NT2/D1 (cell line): ENCODE measurements around the gene BTBD18.

Experiments used
- DNase-seq: peaks from one replicate; pipeline ENCODE4 v3.0.0-alpha.2; 2011; ENCODE audit warnings: low read depth, low spot score
- H3K27me3 ChIP-seq: 2 replicates; pipeline ENCODE4 v1.6.0; 2011; ENCODE audit warnings: mild to moderate bottlenecking; ENCODE audit not compliant: insufficient read length, insufficient read depth
- H3K36me3 ChIP-seq: 2 replicates; pipeline ENCODE4 v1.6.1; 2011; ENCODE audit warnings: mild to moderate bottlenecking, low read length, mixed read lengths; ENCODE audit not compliant: insufficient read depth, insufficient read length
- H3K4me1 ChIP-seq: 2 replicates; pipeline ENCODE4 v1.5.1; 2011; ENCODE audit not compliant: insufficient read depth, insufficient read length
- H3K4me3 ChIP-seq: 2 replicates; pipeline ENCODE4 v1.5.1; 2011; ENCODE audit warnings: low read depth; ENCODE audit not compliant: insufficient read length
- H3K9ac ChIP-seq: 2 replicates; pipeline ENCODE4 v1.6.0; 2011; ENCODE audit warnings: low read depth; ENCODE audit not compliant: insufficient read length
- H3K9me3 ChIP-seq: 2 replicates; pipeline ENCODE4 v1.5.1; 2011; ENCODE audit warnings: mild to moderate bottlenecking, low read length; ENCODE audit not compliant: insufficient read depth
- SUZ12 ChIP-seq: IDR thresholded peaks from 2 replicates; pipeline ENCODE4 v1.6.1; 2011; ENCODE audit not compliant: insufficient read length, insufficient read depth; ENCODE audit errors: extremely low read depth
- YY1 ChIP-seq: IDR thresholded peaks from 2 replicates; pipeline ENCODE4 v1.6.1; 2011; ENCODE audit not compliant: insufficient read length, insufficient read depth
- ZNF274 ChIP-seq: IDR thresholded peaks from 2 replicates; pipeline ENCODE4 v1.6.1; 2011; ENCODE audit warnings: mild to moderate bottlenecking, low read depth, low read length

The BTBD18 gene

DNA sequence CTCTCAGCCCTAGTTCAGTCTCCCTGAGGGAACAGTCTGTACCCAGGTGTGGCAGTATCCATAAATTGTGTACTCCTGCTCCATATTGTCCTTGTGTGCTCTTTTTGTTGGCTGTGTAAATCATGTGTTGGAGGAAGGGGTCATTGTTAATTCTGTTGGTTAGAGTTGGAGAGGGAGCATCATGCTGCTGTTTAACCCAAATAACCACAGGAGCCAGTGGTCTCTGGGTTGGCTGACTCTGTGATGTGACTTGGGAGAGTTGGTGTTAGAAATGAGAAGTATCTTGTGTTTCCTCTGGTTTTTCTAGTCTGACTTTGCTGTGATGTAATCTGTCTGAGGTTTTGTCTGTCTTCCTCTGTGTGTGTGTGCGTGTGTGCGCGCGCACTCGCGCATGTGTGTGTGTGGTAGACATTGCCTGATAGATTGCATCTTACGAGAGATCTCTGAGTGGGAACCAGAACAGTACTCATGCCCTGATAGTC is 40.5 kb upstream of the BTBD18 start:
- H3K9me3 ChIP-seq: no peaks in the 10 kb centered on the region
- H3K36me3 ChIP-seq: peaks cover 55% of the 10 kb centered on the region
- H3K27me3 ChIP-seq: no peaks in the 10 kb centered on the region
- no peak for DNase-seq
- H3K9ac ChIP-seq: no peak overlapping the region
- TF ChIP-seq YY1 (no peak), SUZ12 (no peak), ZNF274 (no peak)
- no peak overlapping the region for H3K4me3 ChIP-seq
- peaks cover 2% of the 10 kb centered on the region for H3K4me1 ChIP-seq

DNA sequence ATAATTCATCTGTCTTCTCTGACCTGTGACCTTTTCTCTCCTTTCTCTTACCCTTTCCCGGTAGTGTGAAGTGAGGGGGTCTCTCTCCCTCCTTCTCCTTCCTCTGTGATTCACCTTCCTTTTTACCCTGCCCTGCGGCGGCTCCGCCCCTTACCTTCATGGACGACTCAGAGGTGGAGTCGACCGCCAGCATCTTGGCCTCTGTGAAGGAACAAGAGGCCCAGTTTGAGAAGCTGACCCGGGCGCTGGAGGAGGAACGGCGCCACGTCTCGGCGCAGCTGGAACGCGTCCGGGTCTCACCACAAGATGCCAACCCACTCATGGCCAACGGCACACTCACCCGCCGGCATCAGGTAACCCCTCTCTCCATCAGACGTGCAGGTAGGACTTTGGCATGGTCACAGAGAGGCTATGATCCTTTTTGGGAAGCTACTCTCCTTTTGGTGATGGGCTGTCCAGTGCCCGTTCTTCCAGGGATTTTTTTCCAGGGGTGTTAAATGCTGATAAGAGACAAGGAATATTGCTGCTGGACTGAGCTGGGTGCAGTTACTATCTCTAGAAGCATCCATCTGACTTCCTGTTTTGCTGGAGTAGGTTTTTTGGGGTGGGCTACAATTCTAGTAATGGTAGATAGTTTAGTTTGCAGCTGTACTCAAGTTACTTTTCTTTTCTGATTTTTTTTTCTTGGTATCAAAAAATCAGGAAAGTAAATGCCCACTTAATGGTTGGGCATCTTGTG is 39.9 kb upstream of the BTBD18 start:
- H3K36me3 ChIP-seq: peaks cover 48% of the 10 kb centered on the region
- no peak overlapping the region for H3K4me3 ChIP-seq
- H3K4me1 ChIP-seq: peaks cover 2% of the 10 kb centered on the region
- no peaks in the 10 kb centered on the region for H3K27me3 ChIP-seq
- no peak for DNase-seq
- H3K9ac ChIP-seq: no peak overlapping the region
- H3K9me3 ChIP-seq: no peaks in the 10 kb centered on the region
- TF ChIP-seq ZNF274: no peak
- no peak for TF ChIP-seq YY1
- no peak for TF ChIP-seq SUZ12

DNA sequence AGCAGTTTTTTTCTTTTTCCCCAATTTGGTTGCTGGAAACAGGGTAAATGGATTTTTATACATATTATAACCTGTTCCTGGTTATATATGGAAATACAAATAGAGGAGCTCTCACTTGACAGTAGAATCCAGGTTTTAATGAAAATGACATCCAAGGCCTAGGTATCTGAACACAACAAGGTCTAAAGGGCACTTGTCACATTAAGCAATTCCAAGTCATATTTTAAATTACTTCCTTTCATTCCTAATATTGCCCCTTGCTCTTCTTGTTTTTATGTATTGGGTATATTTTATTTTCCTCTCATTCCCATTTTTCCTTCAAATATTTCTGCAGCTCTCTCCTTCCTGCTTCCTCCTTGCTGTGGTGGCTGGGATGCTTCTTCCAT is 37.1 kb upstream of the BTBD18 start:
- no peaks in the 10 kb centered on the region for H3K9me3 ChIP-seq
- H3K27me3 ChIP-seq: no peaks in the 10 kb centered on the region
- no peak for DNase-seq
- no peak overlapping the region for H3K4me3 ChIP-seq
- H3K9ac ChIP-seq: no peak overlapping the region
- peaks cover 28% of the 10 kb centered on the region for H3K36me3 ChIP-seq
- TF ChIP-seq YY1 (no peak), SUZ12 (no peak), ZNF274 (no peak)
- H3K4me1 ChIP-seq: peaks cover 2% of the 10 kb centered on the region

DNA sequence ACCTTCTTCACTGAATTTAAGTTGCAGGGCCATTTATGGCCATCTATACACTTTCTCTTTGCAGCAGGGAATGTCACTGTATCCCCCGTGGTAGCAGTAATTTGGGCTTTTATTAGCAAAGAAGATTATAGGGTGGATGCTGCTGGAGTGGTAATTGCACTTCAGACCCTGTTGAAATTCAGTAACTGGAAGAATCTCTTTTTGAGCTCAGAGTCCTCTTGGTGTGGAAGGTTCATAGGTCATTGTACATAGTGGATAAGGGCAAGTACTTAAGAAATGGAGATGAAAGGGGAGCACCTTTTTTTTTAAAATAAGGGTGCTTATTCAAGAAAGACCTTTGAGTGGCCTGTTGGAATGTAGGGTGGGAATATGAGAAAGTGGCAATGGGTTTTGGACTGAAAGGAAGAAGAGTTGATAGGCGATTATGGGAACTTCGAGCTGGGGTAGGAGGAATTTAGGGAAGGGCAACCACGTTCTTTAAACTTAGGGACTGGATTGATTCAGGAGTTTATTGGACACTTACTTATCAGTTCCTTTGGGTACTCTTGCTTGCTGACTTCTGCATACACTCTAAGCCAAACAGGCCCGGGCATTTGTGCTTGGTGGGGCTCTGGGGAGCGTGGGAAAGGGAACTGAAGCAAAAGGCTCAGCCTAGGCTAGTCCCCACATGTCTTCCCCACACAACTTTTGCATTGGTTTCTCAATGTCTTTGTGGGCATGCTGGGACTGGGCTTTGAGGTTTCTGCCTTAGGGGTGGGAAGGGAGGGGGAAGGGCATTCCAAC is 36.5 kb upstream of the BTBD18 start:
- H3K9me3 ChIP-seq: no peaks in the 10 kb centered on the region
- peak; percentile 66 for DNase-seq
- H3K9ac ChIP-seq: no peak overlapping the region
- no peaks in the 10 kb centered on the region for H3K27me3 ChIP-seq
- peaks cover 22% of the 10 kb centered on the region for H3K36me3 ChIP-seq
- no peak overlapping the region for H3K4me3 ChIP-seq
- TF ChIP-seq SUZ12: no peak
- TF ChIP-seq YY1: no peak
- no peak for TF ChIP-seq ZNF274
- peaks cover 2% of the 10 kb centered on the region for H3K4me1 ChIP-seq

DNA sequence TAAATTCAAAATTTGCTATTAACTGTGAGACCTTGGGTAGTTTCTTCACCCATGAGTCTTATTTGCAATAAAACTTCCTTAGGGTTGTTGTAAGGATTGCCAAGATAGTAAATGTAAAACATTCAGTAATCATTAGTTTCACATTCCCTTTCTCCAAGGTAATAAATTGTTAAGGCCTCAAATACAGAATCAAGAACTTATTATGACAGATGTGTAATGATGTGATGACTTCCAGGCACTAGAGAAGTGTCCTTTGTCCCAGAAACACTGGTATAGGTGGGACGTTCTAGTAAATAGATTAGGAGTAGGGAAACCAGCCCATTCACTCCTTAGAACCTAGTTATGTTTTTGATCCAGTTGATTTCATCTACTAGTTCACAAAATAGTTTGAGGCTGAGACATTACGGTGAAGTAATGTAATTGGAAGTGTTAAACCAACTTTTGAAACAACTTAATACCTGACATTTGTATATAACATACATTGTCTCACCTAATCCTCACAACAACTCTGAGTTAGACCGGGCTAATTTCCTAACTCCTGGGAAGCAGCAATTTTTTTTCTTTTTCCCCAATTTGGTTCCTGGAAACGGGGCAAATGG is 35.5 kb upstream of the BTBD18 start:
- H3K9ac ChIP-seq: no peak overlapping the region
- H3K4me3 ChIP-seq: no peak overlapping the region
- no peaks in the 10 kb centered on the region for H3K27me3 ChIP-seq
- no peak for TF ChIP-seq SUZ12
- TF ChIP-seq YY1: no peak
- TF ChIP-seq ZNF274: no peak
- no peaks in the 10 kb centered on the region for H3K9me3 ChIP-seq
- peaks cover 2% of the 10 kb centered on the region for H3K4me1 ChIP-seq
- peaks cover 26% of the 10 kb centered on the region for H3K36me3 ChIP-seq
- no peak for DNase-seq

DNA sequence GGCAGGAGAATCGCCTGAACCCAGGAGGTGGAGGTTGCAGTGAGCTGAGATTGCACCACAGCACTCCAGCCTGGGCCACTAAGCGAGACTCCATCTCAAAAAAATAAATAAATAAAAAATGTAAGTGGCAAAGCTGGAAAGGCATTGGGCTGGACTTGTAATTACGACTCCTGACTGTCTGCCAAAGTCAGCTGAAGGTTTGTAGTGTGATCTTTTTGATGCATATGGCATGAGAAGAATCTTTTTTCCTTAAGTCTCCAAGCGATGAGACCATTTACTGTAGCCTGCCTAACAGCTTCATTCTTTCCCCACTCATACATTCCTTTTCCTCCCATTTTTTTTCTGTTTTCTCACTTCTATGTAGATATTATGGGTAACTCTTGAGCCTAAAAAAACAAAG is 34.8 kb upstream of the BTBD18 start:
- H3K9me3 ChIP-seq: no peaks in the 10 kb centered on the region
- no peak overlapping the region for H3K4me3 ChIP-seq
- H3K27me3 ChIP-seq: no peaks in the 10 kb centered on the region
- H3K36me3 ChIP-seq: peaks cover 20% of the 10 kb centered on the region
- no peak for TF ChIP-seq YY1
- no peak for TF ChIP-seq ZNF274
- TF ChIP-seq SUZ12: no peak
- H3K9ac ChIP-seq: no peak overlapping the region
- DNase-seq: no peak
- peaks cover 3% of the 10 kb centered on the region for H3K4me1 ChIP-seq

DNA sequence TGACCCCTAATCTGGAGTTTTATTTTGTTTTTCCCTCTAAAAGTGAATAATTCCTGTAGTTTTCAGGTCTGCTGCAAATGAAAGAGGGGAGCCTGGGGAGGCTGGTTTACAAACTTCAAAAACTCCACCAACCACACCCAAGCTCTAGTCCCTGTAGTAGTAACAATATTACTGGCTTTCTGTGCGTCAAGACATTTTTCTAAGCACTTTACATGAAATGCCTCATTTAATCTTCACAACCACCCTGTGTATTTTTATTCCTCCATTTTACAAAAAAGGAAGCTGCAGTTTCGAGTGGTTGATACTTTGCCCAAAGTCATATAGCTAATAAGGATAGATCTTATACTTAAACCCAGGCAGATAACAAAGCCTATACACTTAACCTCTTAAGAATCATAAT is 33.5 kb upstream of the BTBD18 start:
- H3K4me3 ChIP-seq: no peak overlapping the region
- peaks cover 2% of the 10 kb centered on the region for H3K4me1 ChIP-seq
- TF ChIP-seq ZNF274: no peak
- no peak for TF ChIP-seq SUZ12
- TF ChIP-seq YY1: no peak
- peaks cover 22% of the 10 kb centered on the region for H3K36me3 ChIP-seq
- no peak overlapping the region for H3K9ac ChIP-seq
- H3K27me3 ChIP-seq: no peaks in the 10 kb centered on the region
- DNase-seq: no peak
- no peaks in the 10 kb centered on the region for H3K9me3 ChIP-seq
